GM12892 (cell line): ENCODE measurements around the gene CTNNB1.

ENCODE experiments used
- POLR2A ChIP-seq: IDR thresholded peaks from 2 replicates; pipeline ENCODE4 v1.6.1; 2011; ENCODE audit warnings: low read depth, low read length, control low read depth
- POLR2AphosphoS5 ChIP-seq: IDR thresholded peaks from 2 replicates; pipeline ENCODE4 v1.6.1; 2011; ENCODE audit warnings: low read depth, low read length, control low read depth
- TAF1 ChIP-seq: IDR thresholded peaks from 2 replicates; pipeline ENCODE4 v1.6.1; 2011; ENCODE audit warnings: low read depth, mild to moderate bottlenecking, control low read depth, low read length, borderline replicate concordance

- no peak for TF ChIP-seq POLR2A
- no peak for TF ChIP-seq TAF1
- no peak for TF ChIP-seq POLR2AphosphoS5
Measured at GRCh38 chr3:41207355-41207754, 8.1 kb downstream of the CTNNB1 start.
